ENCODE measurements around the gene COX8A. TPM values are rescaled to one million over a fixed set of nuclear protein-coding genes. Genes with fewer than 3 reads are reported as not detected.

COX8A gene
- total RNA-seq, 2 experiments from 2014 or later, result 506 to 527 TPM

GRCh38 chr11:63998558-63999348 is 24.3 kb downstream of the COX8A start:
- Mint-ChIP-seq H3K27ac (no peak overlapping the region), H3K4me3 (no peak overlapping the region), H3K36me3 (ENCODE audit: low read depth) (peaks cover 25% of the 10 kb centered on the region), H3K4me1 (peaks cover 11% of the 10 kb centered on the region), H3K27me3 (peaks cover 2% of the 10 kb centered on the region), H3K9me3 (no peaks in the 10 kb centered on the region)
- CTCF ChIA-PET, result interaction anchor here (0.6 to 4.9 kb wide), 6 partner anchors 17 to 191 kb away, joined by 3 to 107 read pairs (median 4); no protein-coding TSS in a partner anchor
- DNase-seq, result no peak
- POLR2A ChIA-PET, result interaction anchor here (0.9 to 2.0 kb wide), 4 partner anchors 8 to 186 kb away, joined by 3 to 6 read pairs (median 4); no protein-coding TSS in a partner anchor

- peak; percentile 42 for DNase-seq
- peaks cover 2% of the 10 kb centered on the region for H3K27me3 Mint-ChIP-seq
- peaks cover 23% of the 10 kb centered on the region for H3K36me3 Mint-ChIP-seq (ENCODE audit: low read depth)
- peaks cover 11% of the 10 kb centered on the region for H3K4me1 Mint-ChIP-seq
- POLR2A ChIA-PET, result interaction anchor here (0.9 to 2.4 kb wide), 6 partner anchors 8 to 301 kb away, joined by 3 to 11 read pairs (median 4); partner anchors contain the start of genes CATSPERZ and OTUB1
- H3K27ac Mint-ChIP-seq, result no peak overlapping the region
- H3K4me3 Mint-ChIP-seq, result no peak overlapping the region
- CTCF ChIA-PET, result interaction anchor here (0.7 to 4.9 kb wide), 12 partner anchors 12 to 232 kb away, joined by 3 to 107 read pairs (median 4); partner anchors contain the start of gene COX8A
- H3K9me3 Mint-ChIP-seq, result no peaks in the 10 kb centered on the region
These were observed 25.1 kb downstream of the COX8A start for GRCh38 chr11:63999349-64000025.

GRCh38 chr11:64000026-64000739 is 25.8 kb downstream of the COX8A start:
- Mint-ChIP-seq H3K27me3 (peaks cover 2% of the 10 kb centered on the region), H3K27ac (no peak overlapping the region), H3K4me3 (no peak overlapping the region), H3K4me1 (peaks cover 11% of the 10 kb centered on the region), H3K9me3 (no peaks in the 10 kb centered on the region), H3K36me3 (ENCODE audit: low read depth) (peaks cover 17% of the 10 kb centered on the region)
- POLR2A ChIA-PET, result interaction anchor here (0.7 to 2.4 kb wide), 11 partner anchors 9 to 317 kb away, joined by 3 to 11 read pairs (median 4); partner anchors contain the start of genes CATSPERZ, FERMT3, OTUB1 and TRMT112
- CTCF ChIA-PET, result interaction anchor here (0.7 to 4.9 kb wide), 28 partner anchors 9 to 591 kb away, joined by 3 to 107 read pairs (median 4); partner anchors contain the start of genes CATSPERZ, COX8A, RCOR2 and STIP1
- DNase-seq, result peak; percentile 79

DNA sequence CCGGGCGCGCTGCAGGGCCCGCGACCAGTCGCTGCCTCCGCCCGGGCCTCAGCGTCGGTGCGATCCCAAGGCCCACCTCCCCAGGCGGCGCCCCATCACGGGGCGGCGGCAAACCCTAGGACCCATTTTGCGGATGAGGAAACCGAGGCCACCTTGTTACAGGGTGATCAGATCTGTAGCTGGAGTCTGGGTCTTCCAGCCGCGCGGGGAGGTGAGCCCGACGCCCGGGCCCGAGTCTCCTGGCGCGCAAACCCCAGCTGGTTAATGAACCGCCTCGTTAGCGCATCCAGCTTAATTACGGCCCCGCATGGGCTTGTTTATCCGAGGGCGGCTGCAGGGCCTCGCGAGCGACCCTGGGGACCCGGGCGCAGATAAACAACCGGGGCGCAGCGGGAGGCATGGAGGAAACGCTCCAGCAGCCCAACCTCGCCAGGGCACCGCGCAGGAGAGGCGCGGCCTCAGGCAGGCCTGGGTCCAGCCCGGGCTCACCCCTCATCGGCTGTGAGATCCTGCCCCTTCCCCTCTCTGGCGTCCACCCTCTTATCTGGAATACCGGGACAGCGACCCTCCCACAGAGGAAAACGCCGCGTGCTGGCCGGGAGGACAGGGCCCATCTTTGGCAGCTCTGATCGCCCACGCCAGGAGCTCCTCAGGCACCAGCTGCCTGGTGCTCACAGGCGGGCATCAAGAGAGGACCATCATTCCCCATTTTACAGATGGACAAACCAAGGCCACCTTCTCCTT is 26.5 kb downstream of the COX8A start:
- Mint-ChIP-seq H3K27me3 (peaks cover 2% of the 10 kb centered on the region), H3K27ac (no peak overlapping the region), H3K4me1 (peaks cover 11% of the 10 kb centered on the region), H3K36me3 (ENCODE audit: low read depth) (peaks cover 14% of the 10 kb centered on the region), H3K4me3 (no peak overlapping the region), H3K9me3 (no peaks in the 10 kb centered on the region)
- no peak for DNase-seq
- ChIA-PET POLR2A (interaction anchor here (0.7 to 2.4 kb wide), 10 partner anchors 10 to 316 kb away, joined by 3 to 11 read pairs (median 4); partner anchors contain the start of genes FERMT3, OTUB1 and TRMT112), CTCF (interaction anchor here (0.7 to 4.9 kb wide), 24 partner anchors 10 to 591 kb away, joined by 3 to 107 read pairs (median 4); partner anchors contain the start of genes CATSPERZ, COX8A, RCOR2 and STIP1)

GRCh38 chr11:64001484-64002420 is 27.3 kb downstream of the COX8A start:
- Mint-ChIP-seq H3K27me3 (peaks cover 9% of the 10 kb centered on the region), H3K4me1 (peaks cover 11% of the 10 kb centered on the region), H3K9me3 (no peaks in the 10 kb centered on the region), H3K4me3 (no peak overlapping the region), H3K27ac (no peak overlapping the region), H3K36me3 (ENCODE audit: low read depth) (peaks cover 14% of the 10 kb centered on the region)
- no peak for DNase-seq
- ChIA-PET POLR2A (interaction anchor here (0.7 to 2.4 kb wide), 7 partner anchors 11 to 205 kb away, joined by 3 to 11 read pairs (median 3); partner anchors contain the start of genes FERMT3 and OTUB1), CTCF (interaction anchor here (0.7 to 4.9 kb wide), 5 partner anchors 11 to 303 kb away, joined by 3 to 107 read pairs (median 7); partner anchors contain the start of gene CATSPERZ)

DNA sequence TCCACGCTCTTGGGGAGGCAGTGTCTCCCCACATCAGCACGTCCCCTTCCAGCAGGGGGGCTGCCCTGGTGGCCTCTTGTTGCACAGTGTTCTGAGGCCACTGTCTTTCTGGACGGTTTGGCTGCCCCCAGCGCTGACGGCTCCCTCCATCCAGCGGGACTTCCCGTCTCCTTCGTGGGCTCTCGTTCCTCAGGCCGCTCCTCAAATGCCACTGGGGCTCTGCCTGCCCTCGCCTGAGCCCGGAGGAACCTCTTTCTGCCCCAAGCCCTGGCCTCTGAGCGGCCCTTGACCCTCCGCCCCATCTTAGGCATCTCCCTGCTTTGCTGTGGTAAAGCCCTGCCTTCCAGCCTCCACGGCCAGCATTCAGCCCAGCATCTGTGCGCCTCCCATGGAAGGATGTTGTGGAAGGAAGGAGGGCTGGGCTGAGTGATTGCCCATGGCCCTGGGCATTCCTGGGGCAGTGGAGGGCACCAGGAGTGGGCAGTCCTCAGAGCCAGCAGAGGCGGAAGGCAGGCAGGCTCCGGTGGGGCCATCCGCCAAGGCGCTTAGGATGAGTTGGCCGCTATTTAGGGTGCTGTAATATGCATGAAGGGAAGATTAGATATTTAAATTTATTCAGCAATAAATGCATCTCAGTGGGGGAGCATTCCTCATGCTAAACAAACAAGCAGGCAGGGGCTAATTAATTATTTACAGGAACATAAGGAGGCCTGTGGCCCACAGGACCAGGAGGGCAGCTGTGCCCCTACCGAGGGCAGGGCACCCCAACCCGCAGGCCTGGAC is 29.6 kb downstream of the COX8A start:
- CTCF ChIA-PET, result interaction anchor here (4.9 kb wide), 1 partner anchor 145 kb away, joined by 107 read pairs; no protein-coding TSS in a partner anchor
- Mint-ChIP-seq H3K9me3 (no peaks in the 10 kb centered on the region), H3K36me3 (ENCODE audit: low read depth) (peaks cover 2% of the 10 kb centered on the region)

DNA sequence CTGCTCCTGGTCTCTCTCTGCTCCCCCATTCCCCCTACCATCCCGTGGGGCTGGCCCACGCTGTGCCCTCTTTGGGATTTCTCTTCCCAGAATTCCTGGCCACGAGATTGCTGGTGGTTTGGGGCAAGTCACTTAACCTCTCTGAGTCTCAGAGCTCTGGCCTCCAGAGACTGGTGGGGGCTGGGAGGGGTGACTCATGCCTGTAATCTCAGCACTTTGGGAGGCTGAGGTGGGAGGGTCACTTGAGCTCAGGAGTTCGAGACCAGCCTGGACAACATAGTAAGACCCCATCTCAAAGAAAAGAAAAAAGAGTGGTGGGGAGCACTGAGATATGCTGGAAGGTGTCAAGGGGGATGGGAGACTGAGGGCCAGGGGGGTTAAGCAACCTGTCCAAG is 30.2 kb downstream of the COX8A start:
- no peak overlapping the region for H3K27ac Mint-ChIP-seq
- peaks cover 2% of the 10 kb centered on the region for H3K36me3 Mint-ChIP-seq (ENCODE audit: low read depth)
- ChIA-PET CTCF (no interaction called here), POLR2A (interaction anchor here (1.6 kb wide), 1 partner anchor 10 kb away, joined by 3 read pairs; no protein-coding TSS in a partner anchor)
- H3K27me3 Mint-ChIP-seq, result peaks cover 26% of the 10 kb centered on the region
- DNase-seq, result no peak
- H3K4me1 Mint-ChIP-seq, result peaks cover 11% of the 10 kb centered on the region
- H3K4me3 Mint-ChIP-seq, result no peak overlapping the region
- H3K9me3 Mint-ChIP-seq, result no peaks in the 10 kb centered on the region

More for the DNA sequence above, 29.6 kb downstream of the COX8A start:
- Mint-ChIP-seq H3K27me3 (peaks cover 26% of the 10 kb centered on the region), H3K27ac (no peak overlapping the region), H3K4me1 (peaks cover 12% of the 10 kb centered on the region), H3K4me3 (no peak overlapping the region)
- no peak for DNase-seq
- POLR2A ChIA-PET, result interaction anchor here (1.6 kb wide), 1 partner anchor 9 kb away, joined by 3 read pairs; no protein-coding TSS in a partner anchor

- no peak for DNase-seq
- Mint-ChIP-seq H3K27me3 (peaks cover 26% of the 10 kb centered on the region), H3K9me3 (peaks cover 7% of the 10 kb centered on the region), H3K4me1 (peaks cover 8% of the 10 kb centered on the region), H3K4me3 (no peak overlapping the region), H3K36me3 (ENCODE audit: low read depth) (peaks cover 2% of the 10 kb centered on the region), H3K27ac (no peak overlapping the region)
- ChIA-PET CTCF (interaction anchor here (1.1 kb wide), 1 partner anchor 146 kb away, joined by 3 read pairs; no protein-coding TSS in a partner anchor), POLR2A (interaction anchor here (1.6 kb wide), 1 partner anchor 11 kb away, joined by 3 read pairs; no protein-coding TSS in a partner anchor)
These were observed 31.3 kb downstream of the COX8A start for GRCh38 chr11:64005691-64006090.

- ChIA-PET CTCF (interaction anchor here (1.1 kb wide), 1 partner anchor 145 kb away, joined by 3 read pairs; no protein-coding TSS in a partner anchor), POLR2A (no interaction called here)
- H3K27ac Mint-ChIP-seq, result no peak overlapping the region
- H3K4me3 Mint-ChIP-seq, result no peak overlapping the region
- H3K9me3 Mint-ChIP-seq, result peaks cover 14% of the 10 kb centered on the region
- H3K27me3 Mint-ChIP-seq, result peaks cover 24% of the 10 kb centered on the region
- peaks cover 2% of the 10 kb centered on the region for H3K36me3 Mint-ChIP-seq (ENCODE audit: low read depth)
- DNase-seq, result no peak
- peaks cover 5% of the 10 kb centered on the region for H3K4me1 Mint-ChIP-seq
These were observed 32.0 kb downstream of the COX8A start for GRCh38 chr11:64006398-64006797.

DNA sequence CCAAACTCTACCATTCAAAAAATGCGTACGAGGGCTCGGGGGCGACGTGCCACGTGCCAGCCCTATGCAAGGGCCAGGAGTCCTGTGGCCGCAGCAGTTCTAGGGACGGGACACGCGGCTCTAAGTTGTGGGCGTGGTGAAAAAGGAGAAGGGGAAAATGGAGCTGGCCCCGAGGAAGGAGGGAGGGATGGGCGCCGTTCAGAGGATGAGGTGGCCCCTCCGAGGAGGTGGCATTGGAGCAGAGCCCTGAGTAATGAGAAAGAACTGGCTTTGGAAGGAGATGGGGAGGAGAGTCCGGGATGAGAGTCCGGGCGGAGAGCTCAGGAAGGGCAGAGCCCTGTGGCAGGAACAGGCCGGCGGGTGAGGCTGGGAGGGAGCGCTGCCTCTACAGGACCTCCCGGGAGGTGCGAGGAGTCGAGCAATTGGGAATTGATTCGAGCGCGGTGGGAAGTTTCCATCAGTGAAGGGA is 32.8 kb downstream of the COX8A start:
- H3K4me1 Mint-ChIP-seq, result peaks cover 4% of the 10 kb centered on the region
- peaks cover 14% of the 10 kb centered on the region for H3K9me3 Mint-ChIP-seq
- CTCF ChIA-PET, result interaction anchor here (0.8 kb wide), 1 partner anchor 528 kb away, joined by 3 read pairs; no protein-coding TSS in a partner anchor
- peaks cover 2% of the 10 kb centered on the region for H3K36me3 Mint-ChIP-seq (ENCODE audit: low read depth)
- no peak for DNase-seq
- H3K27ac Mint-ChIP-seq, result no peak overlapping the region
- no peak overlapping the region for H3K4me3 Mint-ChIP-seq
- POLR2A ChIA-PET, result interaction anchor here (1.2 kb wide), 1 partner anchor 9 kb away, joined by 3 read pairs; no protein-coding TSS in a partner anchor
- H3K27me3 Mint-ChIP-seq, result peaks cover 24% of the 10 kb centered on the region

All from activated CD4-positive, alpha-beta memory T cell treated with anti-CD3 and anti-CD28 coated beads, Interleukin-2, amount 10 ng/mL, durations not matched to agents 7 days and 5 days (primary cell).